Activated naive CD4-positive, alpha-beta T cell treated with anti-CD3 and anti-CD28 coated beads, Interleukin-2, amount 10 ng/mL, durations not matched to agents 7 days and 5 days (primary cell): ENCODE results near the gene HDAC7.

ENCODE experiments used
- CTCF ChIA-PET: fragments of 350-600 bp; sonication (Branson Sonifier 250); formaldehyde crosslinking; loops from one replicate; lab custom pipeline; 2021; ENCODE audit warnings: antibody characterized with exemption; lab: Charles Lee
- DNase-seq: peaks from one replicate; pipeline ENCODE4 v3.0.0-alpha.2; 2020
- H3K27ac Mint-ChIP-seq: one replicate; pipeline ENCODE4 v1.8.0; 2021; ENCODE audit warnings: mild to moderate bottlenecking, moderate library complexity, mixed read lengths
- H3K27me3 Mint-ChIP-seq: one replicate; pipeline ENCODE4 v1.8.0; 2021; ENCODE audit warnings: mild to moderate bottlenecking, mixed read lengths
- H3K36me3 Mint-ChIP-seq: one replicate; pipeline ENCODE4 v1.8.0; 2021; ENCODE audit warnings: mixed read lengths
- H3K4me1 Mint-ChIP-seq: one replicate; pipeline ENCODE4 v1.8.0; 2021; ENCODE audit warnings: mixed read lengths
- H3K4me3 Mint-ChIP-seq: one replicate; pipeline ENCODE4 v1.8.0; 2021; ENCODE audit warnings: mild to moderate bottlenecking, moderate library complexity, mixed read lengths
- H3K9me3 Mint-ChIP-seq: one replicate; pipeline ENCODE4 v1.8.0; 2021; ENCODE audit warnings: mixed read lengths

HDAC7 gene

GRCh38 chr12:47833591-47834012 is 13.9 kb upstream of the HDAC7 start:
- H3K27me3 Mint-ChIP-seq, result peaks cover 1% of the 10 kb centered on the region
- peaks cover 2% of the 10 kb centered on the region for H3K36me3 Mint-ChIP-seq
- no peak for DNase-seq
- H3K4me1 Mint-ChIP-seq, result peaks cover 97% of the 10 kb centered on the region
- peak overlapping the region; percentile 93 for H3K27ac Mint-ChIP-seq
- H3K9me3 Mint-ChIP-seq, result no peaks in the 10 kb centered on the region
- H3K4me3 Mint-ChIP-seq, result peak overlapping the region; percentile 8
- CTCF ChIA-PET, result interaction anchor here (0.8 to 24.7 kb wide), 9 partner anchors 9 to 120 kb away, joined by 3 to 716 read pairs (median 5); partner anchors contain the start of genes HDAC7 and SLC48A1

DNA sequence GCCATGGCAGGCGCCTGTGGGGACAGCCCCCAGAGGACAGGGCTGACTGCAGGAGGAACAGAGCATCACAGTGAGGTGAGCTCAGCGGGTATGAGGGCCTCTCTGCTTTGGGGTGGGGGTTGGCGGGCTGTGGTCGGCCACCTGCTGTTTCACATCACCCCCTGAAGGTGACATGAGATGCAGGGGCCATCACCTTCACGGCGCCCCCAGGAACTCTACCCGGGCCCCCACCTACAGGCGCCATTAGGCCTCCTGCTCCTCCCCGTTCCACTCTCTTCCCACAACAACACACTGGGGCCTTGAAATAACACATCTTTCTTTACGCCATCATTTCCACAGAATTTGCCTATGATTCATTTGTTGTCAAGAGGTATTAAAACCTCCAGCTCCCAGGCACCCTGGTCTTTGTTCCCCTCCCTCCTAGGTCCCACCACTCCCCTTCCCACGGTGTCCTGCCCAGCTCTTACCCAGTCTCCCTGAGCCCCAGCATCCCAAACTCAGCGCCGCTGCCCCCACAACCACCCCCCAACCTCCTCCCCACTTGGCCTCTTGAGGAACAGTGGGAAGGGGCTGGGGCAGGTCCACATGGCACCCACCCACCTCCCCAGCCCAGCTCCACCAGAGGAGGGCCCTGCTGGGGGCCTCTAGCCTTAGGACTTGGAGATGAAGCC is 12.7 kb upstream of the HDAC7 start:
- H3K4me3 Mint-ChIP-seq, result peak overlapping the region; percentile 67
- DNase-seq, result peak; percentile 58

DNA sequence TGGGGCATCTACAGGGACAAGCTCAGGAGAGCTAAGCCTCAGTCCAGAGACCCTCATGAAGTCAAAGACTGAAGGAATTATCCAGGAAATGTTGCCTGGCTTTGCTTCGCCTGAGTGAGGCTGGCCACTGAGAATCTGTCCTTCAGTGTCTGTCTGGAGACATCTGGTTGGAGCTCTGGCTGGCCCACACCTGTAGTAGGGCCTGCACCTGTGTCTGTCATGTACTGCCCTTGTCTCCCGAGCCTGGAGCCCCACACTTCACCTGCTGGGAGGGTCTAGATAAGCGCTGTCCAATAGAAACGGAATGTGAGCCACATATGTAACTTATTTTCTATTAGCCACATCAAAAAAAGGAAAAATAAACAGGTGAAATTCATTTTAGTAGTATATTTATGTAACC is 9.9 kb upstream of the HDAC7 start:
- Mint-ChIP-seq H3K36me3 (peaks cover 7% of the 10 kb centered on the region), H3K27me3 (no peaks in the 10 kb centered on the region), H3K4me1 (peaks cover 95% of the 10 kb centered on the region), H3K27ac (peak overlapping the region; percentile 87), H3K4me3 (peak overlapping the region; percentile 44), H3K9me3 (no peaks in the 10 kb centered on the region)
- no peak for DNase-seq
- CTCF ChIA-PET, result interaction anchor here (1.5 to 24.7 kb wide), 4 partner anchors 8 to 87 kb away, joined by 5 to 716 read pairs (median 280); partner anchors contain the start of gene HDAC7

More for the DNA sequence above, 12.7 kb upstream of the HDAC7 start:
- CTCF ChIA-PET, result interaction anchor here (1.0 to 24.7 kb wide), 6 partner anchors 24 to 117 kb away, joined by 4 to 716 read pairs (median 80); partner anchors contain the start of genes HDAC7 and SLC48A1
- Mint-ChIP-seq H3K9me3 (no peaks in the 10 kb centered on the region), H3K4me1 (peaks cover 95% of the 10 kb centered on the region), H3K27me3 (no peaks in the 10 kb centered on the region), H3K27ac (peak overlapping the region; percentile 93), H3K36me3 (peaks cover 2% of the 10 kb centered on the region)

DNA sequence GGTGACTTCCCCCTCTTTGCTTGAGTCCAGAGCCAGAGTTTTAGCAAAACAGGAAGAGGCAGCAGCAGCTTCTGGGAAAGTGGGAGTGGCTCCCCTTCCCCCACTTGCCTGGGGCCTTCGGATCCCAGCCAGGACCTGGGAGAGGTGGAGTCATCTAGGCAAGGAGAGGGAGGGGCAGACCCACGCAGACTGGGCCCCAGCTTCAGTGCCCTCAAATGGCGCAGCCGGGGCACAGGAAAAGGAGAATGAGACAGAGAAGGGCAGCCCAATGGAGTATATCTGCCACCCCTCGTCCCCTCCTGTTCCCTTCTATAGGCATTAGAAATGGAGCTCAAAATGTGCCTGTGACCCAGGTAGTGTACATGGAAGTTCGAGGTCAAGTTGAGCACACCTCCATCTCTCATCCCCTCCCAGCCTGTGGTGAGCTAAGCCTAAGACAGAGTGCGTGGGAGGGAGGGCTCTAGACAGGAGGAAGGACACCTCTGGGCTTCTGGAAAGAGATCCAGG is 9.3 kb upstream of the HDAC7 start:
- DNase-seq, result no peak
- Mint-ChIP-seq H3K9me3 (no peaks in the 10 kb centered on the region), H3K4me3 (peak overlapping the region; percentile 44), H3K27ac (peak overlapping the region; percentile 87), H3K4me1 (peaks cover 95% of the 10 kb centered on the region), H3K36me3 (peaks cover 10% of the 10 kb centered on the region), H3K27me3 (no peaks in the 10 kb centered on the region)
- CTCF ChIA-PET, result interaction anchor here (1.5 to 24.7 kb wide), 4 partner anchors 9 to 87 kb away, joined by 5 to 716 read pairs (median 280); partner anchors contain the start of gene HDAC7

DNA sequence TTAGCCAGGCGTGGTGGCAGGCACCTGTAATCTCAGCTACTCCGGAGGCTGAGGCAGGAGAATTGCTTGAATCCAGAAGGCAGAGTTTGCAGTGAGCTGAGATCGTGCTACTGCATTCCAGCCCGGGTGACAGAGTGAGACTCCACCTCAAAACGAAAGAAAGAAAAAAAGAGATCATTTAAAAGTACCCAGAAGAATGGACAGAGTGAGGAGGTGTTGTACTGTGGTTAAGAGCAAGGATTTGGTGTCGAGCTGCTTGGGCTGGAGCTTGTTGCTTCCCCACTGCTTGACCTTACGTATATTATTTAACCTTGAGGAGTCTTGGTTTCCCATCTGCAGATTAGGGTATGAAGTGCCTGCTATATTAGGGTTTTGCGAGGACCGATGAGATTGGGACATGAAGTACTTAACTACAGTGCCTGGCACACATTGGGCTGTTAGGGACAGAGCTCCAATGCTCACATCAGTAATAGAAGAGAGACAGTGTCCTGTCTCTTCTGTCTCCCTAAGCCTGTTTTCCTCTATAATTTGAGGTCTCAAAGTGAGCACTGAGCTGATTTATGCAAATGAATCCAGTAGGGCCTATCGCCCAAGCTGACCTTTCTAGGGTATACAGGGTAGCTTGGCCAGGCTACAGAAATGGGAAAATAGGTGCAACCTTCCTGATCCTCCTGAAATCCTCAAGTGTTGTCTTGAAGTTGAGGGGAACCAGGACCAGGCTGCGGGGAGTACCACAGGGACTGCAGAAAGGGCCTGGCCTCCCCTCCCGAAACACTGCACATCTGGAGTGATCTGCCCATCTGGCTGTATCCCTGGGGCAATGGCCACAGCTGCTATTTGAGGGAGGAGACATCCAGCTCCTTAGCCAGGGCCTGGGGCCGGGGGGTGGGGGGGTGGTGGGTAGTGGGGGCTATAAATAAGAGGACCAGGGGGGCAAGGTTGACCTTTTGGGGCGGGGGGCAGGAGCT is 8.6 kb upstream of the HDAC7 start:
- Mint-ChIP-seq H3K27ac (peak overlapping the region; percentile 87), H3K9me3 (no peaks in the 10 kb centered on the region), H3K4me1 (peaks cover 95% of the 10 kb centered on the region), H3K27me3 (no peaks in the 10 kb centered on the region), H3K36me3 (peaks cover 10% of the 10 kb centered on the region), H3K4me3 (no peak overlapping the region)
- CTCF ChIA-PET, result interaction anchor here (1.0 to 24.7 kb wide), 5 partner anchors 10 to 113 kb away, joined by 3 to 716 read pairs (median 16); partner anchors contain the start of gene HDAC7
- no peak for DNase-seq

DNA sequence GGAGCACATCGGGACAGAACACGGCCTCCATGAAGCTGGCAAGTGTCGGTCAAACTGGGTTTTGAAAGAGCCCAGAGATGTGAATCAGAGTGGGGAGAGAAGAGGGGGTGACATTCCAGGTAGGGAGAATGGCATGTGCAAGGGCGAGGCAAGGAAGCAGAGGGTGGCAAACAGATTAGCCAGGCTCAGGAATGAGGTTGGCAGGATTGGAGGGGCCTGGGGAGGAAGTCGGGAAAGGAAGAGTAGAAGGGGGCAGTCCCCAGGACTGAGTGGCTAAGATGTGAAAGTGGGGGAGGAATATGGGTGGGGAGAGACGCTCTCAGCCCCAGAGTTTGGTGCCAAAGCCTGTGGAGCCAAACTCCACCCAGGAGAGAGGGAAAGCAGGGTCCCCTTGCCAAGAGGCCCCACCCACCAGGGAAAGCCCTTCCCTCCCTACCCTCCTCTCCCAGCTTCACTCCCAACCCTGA is 5.5 kb upstream of the HDAC7 start:
- Mint-ChIP-seq H3K27ac (peak overlapping the region; percentile 90), H3K36me3 (peaks cover 9% of the 10 kb centered on the region), H3K27me3 (no peaks in the 10 kb centered on the region), H3K9me3 (no peaks in the 10 kb centered on the region), H3K4me3 (no peak overlapping the region), H3K4me1 (peaks cover 95% of the 10 kb centered on the region)
- DNase-seq, result no peak
- CTCF ChIA-PET, result interaction anchor here (1.4 to 1.7 kb wide), 4 partner anchors 9 to 21 kb away, joined by 3 to 6 read pairs (median 5); no protein-coding TSS in a partner anchor

GRCh38 chr12:47824635-47825034 is 4.9 kb upstream of the HDAC7 start:
- CTCF ChIA-PET, result interaction anchor here (1.0 to 1.7 kb wide), 5 partner anchors 9 to 23 kb away, joined by 3 to 6 read pairs (median 5); no protein-coding TSS in a partner anchor
- peak overlapping the region; percentile 50 for H3K4me3 Mint-ChIP-seq
- H3K27me3 Mint-ChIP-seq, result no peaks in the 10 kb centered on the region
- H3K4me1 Mint-ChIP-seq, result peaks cover 93% of the 10 kb centered on the region
- DNase-seq, result no peak
- peak overlapping the region; percentile 90 for H3K27ac Mint-ChIP-seq
- no peaks in the 10 kb centered on the region for H3K9me3 Mint-ChIP-seq
- H3K36me3 Mint-ChIP-seq, result peaks cover 10% of the 10 kb centered on the region

DNA sequence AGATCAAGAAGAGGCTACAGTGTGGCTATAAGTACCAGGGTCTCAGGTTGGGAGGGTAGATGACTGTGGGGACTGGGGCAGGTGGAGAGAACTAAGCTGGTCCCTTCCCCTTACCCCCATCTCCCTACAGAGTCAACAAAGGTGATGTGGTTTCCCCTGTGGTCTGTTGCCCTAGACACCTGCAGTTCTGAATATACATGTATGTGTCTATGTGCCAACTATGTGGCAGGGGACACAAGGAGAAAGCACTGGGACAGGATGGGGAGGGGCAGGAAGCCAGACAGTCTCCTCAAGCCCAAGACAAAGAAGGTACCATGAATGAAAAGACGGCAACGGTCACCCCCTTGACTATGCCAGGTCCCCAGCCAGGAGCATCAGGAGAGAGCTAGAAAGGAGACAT is 4.5 kb upstream of the HDAC7 start:
- Mint-ChIP-seq H3K36me3 (peaks cover 10% of the 10 kb centered on the region), H3K4me3 (peak overlapping the region; percentile 31), H3K9me3 (no peaks in the 10 kb centered on the region), H3K27me3 (no peaks in the 10 kb centered on the region), H3K4me1 (peaks cover 89% of the 10 kb centered on the region), H3K27ac (peak overlapping the region; percentile 90)
- CTCF ChIA-PET, result interaction anchor here (1.0 to 1.7 kb wide), 5 partner anchors 10 to 23 kb away, joined by 3 to 6 read pairs (median 5); no protein-coding TSS in a partner anchor
- DNase-seq, result peak; percentile 69

DNA sequence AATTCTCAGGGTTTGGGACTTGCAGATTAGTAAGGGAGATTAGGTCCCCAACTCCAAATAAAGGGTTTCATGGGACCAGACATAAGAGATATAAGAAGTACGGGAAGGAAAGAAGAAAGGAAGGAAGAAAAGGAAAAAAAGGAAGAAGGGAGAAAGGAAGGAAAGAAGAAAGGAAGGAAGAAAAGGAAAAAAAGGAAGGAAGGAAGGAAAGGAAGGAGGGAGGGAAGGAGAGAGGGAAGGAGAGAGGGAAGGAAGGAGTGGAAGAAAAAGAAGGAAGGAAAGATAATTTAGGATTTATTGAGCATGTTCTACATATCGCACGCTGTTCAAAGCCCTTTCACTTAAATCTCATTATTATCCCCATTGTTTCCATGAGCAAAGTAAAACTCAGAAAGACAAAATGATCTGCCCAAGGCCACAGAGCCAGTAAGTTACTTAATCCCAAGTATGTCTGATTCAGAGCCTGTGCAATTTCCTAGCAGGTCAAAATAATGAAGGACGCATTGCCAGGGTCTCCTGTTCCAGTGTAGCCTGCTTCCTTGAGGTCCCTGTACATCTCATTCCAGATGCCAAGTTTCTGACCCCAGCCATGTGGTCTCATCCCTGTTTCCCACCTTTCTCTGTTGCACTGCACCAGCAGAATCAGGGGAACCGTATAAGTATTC is 3.9 kb upstream of the HDAC7 start:
- CTCF ChIA-PET, result interaction anchor here (29.3 kb wide), 1 partner anchor 12 kb away, joined by 716 read pairs; no protein-coding TSS in a partner anchor
- Mint-ChIP-seq H3K9me3 (no peaks in the 10 kb centered on the region), H3K4me1 (peaks cover 82% of the 10 kb centered on the region), H3K27ac (peak overlapping the region; percentile 90), H3K4me3 (no peak overlapping the region), H3K27me3 (no peaks in the 10 kb centered on the region), H3K36me3 (peaks cover 15% of the 10 kb centered on the region)
- DNase-seq, result no peak

GRCh38 chr12:47822863-47823262 is 3.2 kb upstream of the HDAC7 start:
- H3K36me3 Mint-ChIP-seq, result peaks cover 22% of the 10 kb centered on the region

DNA sequence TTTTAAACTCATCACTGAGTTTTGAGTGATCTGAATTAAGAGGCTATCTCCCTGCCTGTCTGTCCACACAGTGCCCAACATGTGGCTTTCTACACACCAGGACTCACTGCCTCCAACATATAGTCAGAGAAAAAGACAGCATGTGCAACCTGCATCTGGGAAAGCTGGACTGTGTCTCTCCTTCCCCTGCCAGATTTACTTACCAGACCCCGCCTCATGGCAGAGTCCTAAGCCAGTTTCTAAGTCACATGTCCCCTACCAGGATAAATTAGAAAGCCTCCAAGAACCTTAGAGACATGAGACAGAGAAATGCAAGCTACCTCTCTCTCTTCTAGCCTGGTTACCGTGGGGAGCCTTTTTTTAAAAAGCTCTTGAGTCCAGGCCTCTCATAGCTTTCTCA is 2.7 kb upstream of the HDAC7 start:
- no peaks in the 10 kb centered on the region for H3K27me3 Mint-ChIP-seq
- CTCF ChIA-PET, result interaction anchor here (1.7 to 29.3 kb wide), 3 partner anchors 13 to 20 kb away, joined by 5 to 716 read pairs (median 70); no protein-coding TSS in a partner anchor
- H3K4me1 Mint-ChIP-seq, result peaks cover 74% of the 10 kb centered on the region
- H3K36me3 Mint-ChIP-seq, result peaks cover 26% of the 10 kb centered on the region
- H3K4me3 Mint-ChIP-seq, result no peak overlapping the region
- DNase-seq, result no peak
- H3K27ac Mint-ChIP-seq, result peak overlapping the region; percentile 63
- no peaks in the 10 kb centered on the region for H3K9me3 Mint-ChIP-seq

More at GRCh38 chr12:47822863-47823262, 3.2 kb upstream of the HDAC7 start:
- H3K27ac Mint-ChIP-seq, result peak overlapping the region; percentile 90
- DNase-seq, result no peak
- no peaks in the 10 kb centered on the region for H3K9me3 Mint-ChIP-seq
- H3K4me1 Mint-ChIP-seq, result peaks cover 75% of the 10 kb centered on the region
- H3K27me3 Mint-ChIP-seq, result no peaks in the 10 kb centered on the region
- no peak overlapping the region for H3K4me3 Mint-ChIP-seq
- CTCF ChIA-PET, result interaction anchor here (1.7 to 29.3 kb wide), 3 partner anchors 13 to 21 kb away, joined by 5 to 716 read pairs (median 70); no protein-coding TSS in a partner anchor

- CTCF ChIA-PET, result interaction anchor here (0.6 to 29.3 kb wide), 4 partner anchors 13 to 41 kb away, joined by 3 to 716 read pairs (median 38); no protein-coding TSS in a partner anchor
- no peak for DNase-seq
- peak overlapping the region; percentile 93 for H3K4me3 Mint-ChIP-seq
- peaks cover 73% of the 10 kb centered on the region for H3K4me1 Mint-ChIP-seq
- H3K27ac Mint-ChIP-seq, result peak overlapping the region; percentile 95
- H3K9me3 Mint-ChIP-seq, result no peaks in the 10 kb centered on the region
- no peaks in the 10 kb centered on the region for H3K27me3 Mint-ChIP-seq
- H3K36me3 Mint-ChIP-seq, result peaks cover 33% of the 10 kb centered on the region
These were observed 1.6 kb upstream of the HDAC7 start for GRCh38 chr12:47821346-47821706.
